GM12865 (cell line): Measurements from ENCODE around the gene PADI1.

Experiments
- DNase-seq: peaks from one replicate; pipeline ENCODE4 v3.0.0; 2010; ENCODE audit warnings: low read depth
- H3K4me3 ChIP-seq: 2 replicates; pipeline ENCODE4 v1.5.1; 2011; ENCODE audit warnings: mild to moderate bottlenecking, low read depth, low read length, control low read depth
- TF ChIP-seq, protein P1 (sequence below): IDR thresholded peaks from 2 replicates; pipeline ENCODE4 v1.5.1; 2011; ENCODE audit warnings: low read length, control low read depth, low read depth, inconsistent platforms; ENCODE audit not compliant: insufficient read depth; ENCODE audit errors: missing control alignments

PADI1 gene

DNA sequence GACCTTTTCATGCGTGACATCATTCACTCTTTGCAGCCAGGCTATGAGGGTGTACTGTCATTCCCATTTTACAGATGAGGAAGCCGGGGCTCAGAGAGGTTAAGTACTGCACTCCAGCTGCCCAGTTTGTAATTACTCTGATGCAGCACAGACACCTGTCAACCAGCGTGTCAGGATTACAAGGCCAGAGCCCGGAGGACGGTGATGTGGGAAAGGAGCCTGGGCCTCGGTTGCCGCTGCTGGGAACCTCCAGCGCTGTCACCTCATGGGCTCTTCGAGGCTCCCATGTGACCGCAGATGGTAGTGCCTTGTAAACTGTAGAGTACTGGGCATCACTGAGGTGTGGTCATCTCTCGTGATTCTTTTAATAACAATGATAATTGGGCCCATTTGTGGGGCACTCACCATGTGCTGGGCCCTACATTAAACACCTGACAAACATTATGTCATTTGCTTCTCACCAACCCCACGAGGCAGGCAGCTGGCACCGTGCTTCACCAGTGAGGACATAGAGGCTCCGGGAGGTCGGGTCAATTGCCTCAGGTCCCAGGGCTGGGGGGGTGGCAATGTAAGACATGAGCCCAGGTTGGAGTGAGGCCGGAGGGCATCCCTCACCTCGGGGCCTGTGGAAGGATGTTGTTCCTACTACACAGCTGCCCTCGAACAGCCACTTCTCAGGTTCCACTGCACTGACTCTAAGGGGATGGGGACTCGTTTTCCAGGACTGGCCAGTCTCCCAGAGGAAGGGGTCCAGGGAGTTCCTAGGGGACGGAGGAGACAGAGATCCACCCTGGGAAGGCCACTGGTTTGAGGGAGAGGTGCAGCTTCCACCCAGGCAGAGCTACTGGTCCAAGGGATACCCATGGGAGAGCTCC is 42.8 kb upstream of the PADI1 start:
- no peak for DNase-seq
- TF ChIP-seq, protein P1, sequence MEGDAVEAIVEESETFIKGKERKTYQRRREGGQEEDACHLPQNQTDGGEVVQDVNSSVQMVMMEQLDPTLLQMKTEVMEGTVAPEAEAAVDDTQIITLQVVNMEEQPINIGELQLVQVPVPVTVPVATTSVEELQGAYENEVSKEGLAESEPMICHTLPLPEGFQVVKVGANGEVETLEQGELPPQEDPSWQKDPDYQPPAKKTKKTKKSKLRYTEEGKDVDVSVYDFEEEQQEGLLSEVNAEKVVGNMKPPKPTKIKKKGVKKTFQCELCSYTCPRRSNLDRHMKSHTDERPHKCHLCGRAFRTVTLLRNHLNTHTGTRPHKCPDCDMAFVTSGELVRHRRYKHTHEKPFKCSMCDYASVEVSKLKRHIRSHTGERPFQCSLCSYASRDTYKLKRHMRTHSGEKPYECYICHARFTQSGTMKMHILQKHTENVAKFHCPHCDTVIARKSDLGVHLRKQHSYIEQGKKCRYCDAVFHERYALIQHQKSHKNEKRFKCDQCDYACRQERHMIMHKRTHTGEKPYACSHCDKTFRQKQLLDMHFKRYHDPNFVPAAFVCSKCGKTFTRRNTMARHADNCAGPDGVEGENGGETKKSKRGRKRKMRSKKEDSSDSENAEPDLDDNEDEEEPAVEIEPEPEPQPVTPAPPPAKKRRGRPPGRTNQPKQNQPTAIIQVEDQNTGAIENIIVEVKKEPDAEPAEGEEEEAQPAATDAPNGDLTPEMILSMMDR: no peak

DNA sequence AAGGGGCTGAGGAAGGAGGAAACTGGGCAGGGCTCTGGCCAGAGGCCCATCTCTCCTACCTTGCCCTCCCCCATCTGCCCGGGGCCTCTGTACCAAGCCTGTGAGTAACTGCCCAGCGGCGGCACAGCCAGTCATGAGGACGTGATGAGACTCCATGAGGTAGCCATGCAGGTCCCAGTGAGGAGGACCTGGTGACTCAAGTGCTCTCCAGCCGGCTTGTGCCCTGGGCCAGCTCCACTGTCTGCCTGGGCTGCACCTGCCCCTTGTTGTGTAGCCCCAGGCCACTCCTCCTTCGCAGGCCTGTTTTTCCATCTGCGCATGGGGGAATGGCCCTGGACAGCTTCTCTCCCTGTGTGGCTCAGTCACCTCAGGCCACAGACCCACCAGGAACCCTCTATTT is 42.0 kb upstream of the PADI1 start:
- H3K4me3 ChIP-seq: no peak overlapping the region
- DNase-seq: no peak
- TF ChIP-seq, protein P1: no peak

More for the DNA sequence above, 42.8 kb upstream of the PADI1 start:
- no peak overlapping the region for H3K4me3 ChIP-seq

DNA sequence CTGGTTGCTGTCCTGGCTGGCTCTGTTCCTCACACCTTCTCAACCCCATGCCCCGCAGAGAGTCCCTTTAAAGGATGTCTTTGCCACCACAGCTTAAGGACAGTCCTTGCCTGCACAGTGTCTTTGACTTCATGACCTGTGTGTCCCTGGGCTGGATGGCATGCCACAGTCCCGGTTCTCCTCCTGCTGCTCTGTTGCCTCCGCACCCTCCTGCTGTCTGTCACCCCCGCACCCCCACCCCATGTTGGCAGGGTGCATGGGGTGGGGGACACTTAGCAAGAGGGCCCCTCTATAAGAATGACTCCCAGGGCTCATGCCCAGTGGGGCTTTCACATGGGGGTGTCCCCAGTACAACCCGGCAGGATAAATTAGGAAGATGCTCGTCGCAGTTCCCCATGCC is 41.6 kb upstream of the PADI1 start:
- TF ChIP-seq, protein P1: no peak
- H3K4me3 ChIP-seq: no peak overlapping the region
- DNase-seq: no peak

DNA sequence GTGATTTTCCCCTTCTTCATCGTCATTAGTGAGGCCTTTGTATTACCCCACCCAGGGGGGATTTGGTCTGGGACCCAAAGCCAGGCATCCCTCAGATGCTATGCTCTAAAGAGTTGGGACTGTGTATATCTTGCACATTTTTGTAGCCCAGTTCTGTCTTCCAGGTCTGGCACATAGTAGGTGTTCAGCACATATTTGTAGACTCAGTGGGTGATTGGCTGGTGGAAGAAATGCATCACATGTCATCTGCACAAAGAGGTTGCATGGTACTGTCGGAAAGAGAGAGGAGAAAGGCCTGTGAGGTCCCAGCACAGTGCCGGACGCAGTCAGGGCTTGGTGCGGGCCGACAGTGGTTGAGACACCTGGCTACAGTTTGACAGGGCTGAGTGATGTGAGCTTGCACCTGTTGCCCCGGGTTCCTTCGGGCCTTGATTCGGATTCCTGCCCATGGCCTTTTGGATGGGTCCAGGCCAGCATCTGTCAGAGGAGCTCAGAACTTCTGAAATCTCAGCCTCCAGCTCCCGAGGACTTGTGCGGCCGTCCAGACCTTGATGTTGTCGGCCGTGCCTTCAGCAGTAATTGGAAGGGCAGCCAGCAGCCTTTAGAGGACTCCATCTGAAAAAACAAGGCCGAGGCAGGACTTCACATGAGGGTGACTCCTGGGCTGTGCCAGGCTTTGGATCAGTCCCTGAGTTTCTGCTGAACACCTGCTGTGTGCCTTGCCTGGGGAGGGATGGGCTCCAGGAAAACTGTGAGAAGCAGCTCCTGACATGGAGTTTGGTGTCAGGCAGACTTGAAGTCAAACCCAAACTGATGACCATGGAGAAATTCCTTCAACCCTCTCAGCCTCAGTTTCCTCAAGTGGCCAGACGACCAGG is 40.9 kb upstream of the PADI1 start:
- TF ChIP-seq, protein P1: no peak

DNA sequence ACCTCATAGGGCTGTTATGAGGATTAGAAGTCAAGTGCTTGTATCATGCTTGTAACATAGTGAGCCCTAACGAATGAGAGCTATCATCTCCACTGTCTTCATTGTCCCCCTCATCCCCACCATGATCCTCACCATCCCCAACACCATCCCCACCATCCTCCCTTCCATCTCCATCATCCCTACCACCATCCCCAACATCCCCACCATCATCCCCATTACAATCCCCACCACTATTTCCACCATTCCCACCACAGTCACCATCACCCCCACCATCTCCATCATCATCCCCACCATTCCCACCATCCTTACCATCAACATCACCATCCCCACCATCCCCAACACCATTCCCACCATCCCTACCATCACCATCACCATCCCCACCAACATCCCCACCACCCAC is 39.1 kb upstream of the PADI1 start:
- H3K4me3 ChIP-seq: no peak overlapping the region
- no peak for DNase-seq
- TF ChIP-seq, protein P1: no peak

More for the DNA sequence above, 40.9 kb upstream of the PADI1 start:
- DNase-seq: no peak
- no peak overlapping the region for H3K4me3 ChIP-seq

DNA sequence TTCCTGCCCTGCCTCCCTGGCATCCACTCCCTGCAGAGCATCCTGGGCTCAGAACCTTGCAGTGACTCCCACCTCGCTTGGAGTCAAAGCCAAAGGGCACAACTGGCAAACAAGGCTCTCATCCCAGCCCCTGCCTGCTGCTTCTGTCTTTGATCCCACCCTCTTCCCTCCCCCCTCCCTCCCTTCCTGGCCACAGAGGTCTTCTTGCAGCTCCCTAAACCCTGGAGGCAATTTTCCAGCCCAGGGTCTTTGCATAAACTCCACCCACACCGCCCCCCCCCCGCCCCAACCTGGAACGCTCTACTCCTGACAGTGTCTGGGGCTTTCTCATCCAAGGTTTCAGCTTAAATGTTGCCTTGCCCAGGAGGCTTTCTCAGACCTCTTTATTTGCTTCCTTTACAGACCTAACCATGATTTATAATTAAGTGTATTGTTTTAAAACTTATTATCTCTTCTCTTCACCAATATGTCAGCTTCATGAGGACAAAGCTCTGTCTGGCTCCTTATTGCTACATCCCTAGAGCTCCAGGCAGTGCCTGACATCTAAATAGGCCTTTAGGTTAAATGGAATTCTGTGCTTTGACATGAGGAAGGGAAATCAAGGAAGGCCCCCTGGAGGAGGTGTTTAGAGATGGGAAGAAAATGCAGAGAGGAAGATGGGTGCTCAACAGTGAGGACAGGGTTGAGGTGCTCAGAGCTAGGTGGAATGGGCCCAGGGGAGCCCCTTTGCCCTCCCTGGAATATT is 37.7 kb upstream of the PADI1 start:
- TF ChIP-seq, protein P1: no peak
- DNase-seq: no peak

More for the DNA sequence above, 37.7 kb upstream of the PADI1 start:
- H3K4me3 ChIP-seq: no peak overlapping the region
